Activated CD8-positive, alpha-beta T cell treated with anti-CD3 and anti-CD28 coated beads for 36 hours (primary cell): ENCODE results near the gene EEF1AKMT4. TPM values are rescaled to one million over a fixed set of nuclear protein-coding genes. Genes with fewer than 3 reads are reported as not detected.

Source experiments
- ATAC-seq: fragments of 200-7000 bp; cut with Tn5 transposase; one replicate; pipeline ENCODE4 v1.10.0; 2021; ENCODE audit warnings: mild to moderate bottlenecking, moderate library complexity
- CTCF ChIA-PET: fragments of 350-600 bp; sonication (Branson Sonifier 250); formaldehyde crosslinking; loops from one replicate; lab custom pipeline; 2021; ENCODE audit warnings: antibody characterized with exemption; lab: Charles Lee
- POLR2A ChIA-PET: fragments of 350-600 bp; sonication (Branson Sonifier 250); formaldehyde crosslinking; loops from one replicate; lab custom pipeline; 2021; ENCODE audit warnings: antibody characterized with exemption; lab: Charles Lee
- DNase-seq: peaks from one replicate; pipeline ENCODE4 v3.0.0-alpha.2; 2020
- H3K27ac Mint-ChIP-seq: one replicate; pipeline ENCODE4 v1.8.0; 2021; ENCODE audit warnings: mild to moderate bottlenecking, mixed read lengths
- H3K27me3 Mint-ChIP-seq: one replicate; pipeline ENCODE4 v1.8.0; 2021; ENCODE audit warnings: mixed read lengths
- H3K36me3 Mint-ChIP-seq: one replicate; pipeline ENCODE4 v1.8.0; 2021; ENCODE audit warnings: low read depth, mixed read lengths
- H3K4me1 Mint-ChIP-seq: one replicate; pipeline ENCODE4 v1.8.0; 2021; ENCODE audit warnings: low read depth, mixed read lengths
- H3K4me3 Mint-ChIP-seq: one replicate; pipeline ENCODE4 v1.8.0; 2021; ENCODE audit warnings: mild to moderate bottlenecking, moderate library complexity, mixed read lengths
- H3K9me3 Mint-ChIP-seq: one replicate; pipeline ENCODE4 v1.8.0; 2021; ENCODE audit warnings: mixed read lengths
- intact Hi-C: fragments of 100-400 bp; cut with micrococcal nuclease; formaldehyde crosslinking; loops from one replicate; pipeline ENCODE4 v1.10.0; 2022
- total RNA-seq, 2 experiments: library from RNA; stranded (reverse); gene quantifications; one replicate each; pipeline ENCODE4 v1.2.3, GENCODE V29; 2021
- TF ChIP-seq, protein P1 (sequence below): fragments of 200-600 bp; IDR thresholded peaks from one replicate; pipeline ENCODE4 v1.8.0; 2022; ENCODE audit warnings: antibody characterized with exemption, mild to moderate bottlenecking

The EEF1AKMT4 gene
- total RNA-seq, 2 experiments from 2014 or later, result 7.8 to 8.7 TPM

GRCh38 chr3:184299488-184300377, 50.3 kb downstream of the EEF1AKMT4 start:
- ATAC-seq (no peak), DNase-seq (no peak)
- Mint-ChIP-seq H3K4me3 (peak overlapping the region; percentile 79), H3K4me1 (peaks cover 24% of the 10 kb centered on the region), H3K27me3 (no peaks in the 10 kb centered on the region), H3K36me3 (peaks cover 44% of the 10 kb centered on the region), H3K27ac (peak overlapping the region; percentile 91), H3K9me3 (no peaks in the 10 kb centered on the region)
- CTCF ChIA-PET, result interaction anchor here (1.1 to 1.5 kb wide), 4 partner anchors 12 to 415 kb away, joined by 3 read pairs; partner anchors contain the start of gene PARL
- POLR2A ChIA-PET, result interaction anchor here (0.9 to 1.1 kb wide), 3 partner anchors 12 to 16 kb away, joined by 3 to 5 read pairs (median 4); no protein-coding TSS in a partner anchor
- intact Hi-C loops, result loop anchor here (2.0 to 5.0 kb wide), 2 partner anchors 52 to 125 kb away; partner anchors contain the start of genes ALG3, AP2M1 and EEF1AKMT4
- TF ChIP-seq, protein P1, sequence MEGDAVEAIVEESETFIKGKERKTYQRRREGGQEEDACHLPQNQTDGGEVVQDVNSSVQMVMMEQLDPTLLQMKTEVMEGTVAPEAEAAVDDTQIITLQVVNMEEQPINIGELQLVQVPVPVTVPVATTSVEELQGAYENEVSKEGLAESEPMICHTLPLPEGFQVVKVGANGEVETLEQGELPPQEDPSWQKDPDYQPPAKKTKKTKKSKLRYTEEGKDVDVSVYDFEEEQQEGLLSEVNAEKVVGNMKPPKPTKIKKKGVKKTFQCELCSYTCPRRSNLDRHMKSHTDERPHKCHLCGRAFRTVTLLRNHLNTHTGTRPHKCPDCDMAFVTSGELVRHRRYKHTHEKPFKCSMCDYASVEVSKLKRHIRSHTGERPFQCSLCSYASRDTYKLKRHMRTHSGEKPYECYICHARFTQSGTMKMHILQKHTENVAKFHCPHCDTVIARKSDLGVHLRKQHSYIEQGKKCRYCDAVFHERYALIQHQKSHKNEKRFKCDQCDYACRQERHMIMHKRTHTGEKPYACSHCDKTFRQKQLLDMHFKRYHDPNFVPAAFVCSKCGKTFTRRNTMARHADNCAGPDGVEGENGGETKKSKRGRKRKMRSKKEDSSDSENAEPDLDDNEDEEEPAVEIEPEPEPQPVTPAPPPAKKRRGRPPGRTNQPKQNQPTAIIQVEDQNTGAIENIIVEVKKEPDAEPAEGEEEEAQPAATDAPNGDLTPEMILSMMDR, result no peak

- ATAC-seq, result no peak
- Mint-ChIP-seq H3K4me3 (peak overlapping the region; percentile 79), H3K9me3 (no peaks in the 10 kb centered on the region), H3K4me1 (peaks cover 24% of the 10 kb centered on the region), H3K27me3 (no peaks in the 10 kb centered on the region), H3K27ac (no peak overlapping the region), H3K36me3 (peaks cover 44% of the 10 kb centered on the region)
- ChIA-PET CTCF (interaction anchor here (0.7 to 1.5 kb wide), 6 partner anchors 12 to 416 kb away, joined by 3 read pairs; partner anchors contain the start of gene PARL), POLR2A (interaction anchor here (1.1 kb wide), 2 partner anchors 15 to 24 kb away, joined by 3 to 4 read pairs; no protein-coding TSS in a partner anchor)
- TF ChIP-seq, protein P1, result no peak
- DNase-seq, result no peak
- intact Hi-C loops, result no loop called here
Observed at GRCh38 chr3:184300378-184300720, 50.9 kb downstream of the EEF1AKMT4 start.

GRCh38 chr3:184305577-184305976, 56.1 kb downstream of the EEF1AKMT4 start:
- intact Hi-C loops, result no loop called here
- Mint-ChIP-seq H3K4me1 (peaks cover 19% of the 10 kb centered on the region), H3K27ac (no peak overlapping the region), H3K9me3 (no peaks in the 10 kb centered on the region), H3K27me3 (no peaks in the 10 kb centered on the region), H3K4me3 (no peak overlapping the region), H3K36me3 (peaks cover 67% of the 10 kb centered on the region)
- ChIA-PET POLR2A (interaction anchor here (0.9 to 2.1 kb wide), 4 partner anchors 10 to 29 kb away, joined by 3 to 8 read pairs (median 4); no protein-coding TSS in a partner anchor), CTCF (interaction anchor here (1.0 to 1.1 kb wide), 3 partner anchors 10 to 56 kb away, joined by 3 to 5 read pairs (median 4); partner anchors contain the start of gene EEF1AKMT4)
- DNase-seq (no peak), ATAC-seq (peak; percentile 56)
- TF ChIP-seq, protein P1, result peak; percentile 59

GRCh38 chr3:184306341-184306972, 57.0 kb downstream of the EEF1AKMT4 start:
- ChIA-PET POLR2A (interaction anchor here (0.6 to 2.1 kb wide), 7 partner anchors 9 to 29 kb away, joined by 3 to 8 read pairs (median 4); no protein-coding TSS in a partner anchor), CTCF (interaction anchor here (1.0 to 1.1 kb wide), 3 partner anchors 10 to 57 kb away, joined by 3 to 5 read pairs (median 4); partner anchors contain the start of gene EEF1AKMT4)
- ATAC-seq (no peak), DNase-seq (no peak)
- H3K4me1 Mint-ChIP-seq, result peaks cover 15% of the 10 kb centered on the region
- H3K27me3 Mint-ChIP-seq, result no peaks in the 10 kb centered on the region
- intact Hi-C loops, result no loop called here
- peaks cover 60% of the 10 kb centered on the region for H3K36me3 Mint-ChIP-seq
- no peak overlapping the region for H3K27ac Mint-ChIP-seq
- H3K9me3 Mint-ChIP-seq, result no peaks in the 10 kb centered on the region
- TF ChIP-seq, protein P1, result no peak
- no peak overlapping the region for H3K4me3 Mint-ChIP-seq
